Measurements from ENCODE around the gene CSNK1D.

The CSNK1D gene

DNA sequence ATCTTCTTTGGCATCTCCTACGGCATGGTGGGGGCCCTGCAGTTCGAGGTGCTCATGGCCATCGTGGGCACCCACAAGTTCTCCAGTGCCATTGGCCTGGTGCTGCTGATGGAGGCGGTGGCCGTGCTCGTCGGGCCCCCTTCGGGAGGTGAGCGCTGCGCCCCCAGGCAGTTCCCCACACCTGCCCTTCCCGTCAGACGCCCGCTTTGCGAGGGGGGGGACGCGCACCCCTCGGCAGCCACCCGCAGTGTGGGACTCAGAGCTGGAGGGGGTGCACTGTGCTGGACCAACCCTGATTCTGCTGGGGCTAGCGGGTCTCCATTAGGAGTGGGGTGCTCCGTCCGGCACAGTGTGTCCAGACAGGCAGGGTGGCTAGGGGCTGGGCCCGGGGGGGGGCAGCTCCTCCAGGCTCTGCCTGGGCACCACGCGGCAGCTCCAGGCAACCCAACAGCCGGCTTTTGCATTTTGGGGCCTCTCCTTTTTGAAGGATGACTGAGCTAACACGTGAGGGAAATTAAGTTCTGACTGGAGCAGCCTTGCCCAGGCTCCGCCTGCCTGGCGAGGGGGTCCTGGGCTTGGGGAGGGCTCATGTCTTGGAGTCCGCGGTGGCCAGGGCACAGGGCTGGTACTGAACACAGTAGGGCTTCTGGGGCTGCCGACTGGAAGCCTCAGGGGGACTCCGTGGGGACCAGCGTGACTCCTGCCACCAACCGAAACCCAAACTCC, 35.6 kb downstream of the CSNK1D start:
- peak overlapping the region; percentile 23 for H3K9ac ChIP-seq (ENCODE audit: low read depth, low read length)
- no peaks in the 10 kb centered on the region for H3K9me3 ChIP-seq (replicated peaks; ENCODE audit: low read length)
- H3K4me1 ChIP-seq (ENCODE audit: control insufficient read depth, insufficient read depth, low read length), result peaks cover 90% of the 10 kb centered on the region
- peaks cover 68% of the 10 kb centered on the region for H3K36me3 ChIP-seq (ENCODE audit: insufficient read depth, low read length)
- peak overlapping the region; percentile 47 for H3K4me3 ChIP-seq (ENCODE audit: low read length)
- peak overlapping the region; percentile 67 for H3K4me2 ChIP-seq (ENCODE audit: low read length)
- no peaks in the 10 kb centered on the region for H3K27me3 ChIP-seq (ENCODE audit: control insufficient read depth, insufficient read depth, low read length)

DNA sequence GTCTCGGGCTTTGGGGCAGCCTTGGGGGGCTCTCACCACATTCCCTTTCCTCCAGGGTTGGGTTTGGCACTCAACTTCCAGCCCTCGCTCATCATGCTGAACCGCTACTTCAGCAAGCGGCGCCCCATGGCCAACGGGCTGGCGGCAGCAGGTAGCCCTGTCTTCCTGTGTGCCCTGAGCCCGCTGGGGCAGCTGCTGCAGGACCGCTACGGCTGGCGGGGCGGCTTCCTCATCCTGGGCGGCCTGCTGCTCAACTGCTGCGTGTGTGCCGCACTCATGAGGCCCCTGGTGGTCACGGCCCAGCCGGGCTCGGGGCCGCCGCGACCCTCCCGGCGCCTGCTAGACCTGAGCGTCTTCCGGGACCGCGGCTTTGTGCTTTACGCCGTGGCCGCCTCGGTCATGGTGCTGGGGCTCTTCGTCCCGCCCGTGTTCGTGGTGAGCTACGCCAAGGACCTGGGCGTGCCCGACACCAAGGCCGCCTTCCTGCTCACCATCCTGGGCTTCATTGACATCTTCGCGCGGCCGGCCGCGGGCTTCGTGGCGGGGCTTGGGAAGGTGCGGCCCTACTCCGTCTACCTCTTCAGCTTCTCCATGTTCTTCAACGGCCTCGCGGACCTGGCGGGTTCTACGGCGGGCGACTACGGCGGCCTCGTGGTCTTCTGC, 36.3 kb downstream of the CSNK1D start:
- peaks cover 73% of the 10 kb centered on the region for H3K36me3 ChIP-seq (ENCODE audit: insufficient read depth, low read length)

DNA sequence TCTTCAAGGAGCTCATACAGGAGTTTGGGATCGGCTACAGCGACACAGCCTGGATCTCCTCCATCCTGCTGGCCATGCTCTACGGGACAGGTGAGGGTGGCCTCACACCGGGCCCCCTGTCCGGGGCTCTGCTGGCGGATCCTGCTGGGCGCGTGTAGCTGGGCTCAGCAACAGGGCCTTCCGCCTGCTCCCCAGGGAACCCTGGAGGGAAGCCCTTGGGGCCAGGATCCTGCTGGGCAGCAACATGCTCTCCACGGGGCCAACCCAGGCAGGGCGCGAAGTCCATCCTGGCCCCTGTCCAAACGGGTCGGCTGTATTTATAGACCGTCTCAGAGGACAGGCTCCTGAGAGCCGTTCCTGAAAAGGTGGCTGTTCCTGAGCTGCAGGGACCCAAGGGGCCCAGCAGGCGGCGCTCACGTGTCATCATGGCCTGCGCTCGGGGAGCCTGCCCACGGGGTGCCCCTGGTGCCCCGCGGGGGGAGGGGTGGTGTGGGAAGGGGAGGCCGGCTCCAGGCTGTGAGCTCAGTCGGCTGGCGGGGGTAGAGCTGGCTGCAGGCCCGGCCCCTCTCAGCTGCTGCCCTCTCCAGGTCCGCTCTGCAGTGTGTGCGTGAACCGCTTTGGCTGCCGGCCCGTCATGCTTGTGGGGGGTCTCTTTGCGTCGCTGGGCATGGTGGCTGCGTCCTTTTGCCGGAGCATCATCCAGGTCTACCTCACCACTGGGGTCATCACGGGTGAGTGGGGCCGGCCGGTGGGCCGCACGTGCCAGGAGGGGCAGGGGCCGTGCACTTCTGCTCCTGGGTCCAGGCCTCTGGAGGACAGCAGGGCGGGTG, 37.1 kb downstream of the CSNK1D start:
- H3K4me2 ChIP-seq (ENCODE audit: low read length), result peak overlapping the region; percentile 40
- H3K9me3 ChIP-seq (replicated peaks; ENCODE audit: low read length), result no peaks in the 10 kb centered on the region
- H3K4me1 ChIP-seq (ENCODE audit: control insufficient read depth, insufficient read depth, low read length), result peaks cover 88% of the 10 kb centered on the region
- H3K4me3 ChIP-seq (ENCODE audit: low read length), result no peak overlapping the region
- H3K27me3 ChIP-seq (ENCODE audit: control insufficient read depth, insufficient read depth, low read length), result no peaks in the 10 kb centered on the region
- peak overlapping the region; percentile 12 for H3K9ac ChIP-seq (ENCODE audit: low read depth, low read length)
- peaks cover 74% of the 10 kb centered on the region for H3K36me3 ChIP-seq (ENCODE audit: insufficient read depth, low read length)

More for the DNA sequence above, 36.3 kb downstream of the CSNK1D start:
- Histone ChIP-seq H3K9me3 (replicated peaks; ENCODE audit: low read length) (no peaks in the 10 kb centered on the region), H3K4me2 (ENCODE audit: low read length) (no peak overlapping the region), H3K4me1 (ENCODE audit: control insufficient read depth, insufficient read depth, low read length) (peaks cover 88% of the 10 kb centered on the region), H3K9ac (ENCODE audit: low read depth, low read length) (no peak overlapping the region), H3K4me3 (ENCODE audit: low read length) (no peak overlapping the region), H3K27me3 (ENCODE audit: control insufficient read depth, insufficient read depth, low read length) (no peaks in the 10 kb centered on the region)

DNA sequence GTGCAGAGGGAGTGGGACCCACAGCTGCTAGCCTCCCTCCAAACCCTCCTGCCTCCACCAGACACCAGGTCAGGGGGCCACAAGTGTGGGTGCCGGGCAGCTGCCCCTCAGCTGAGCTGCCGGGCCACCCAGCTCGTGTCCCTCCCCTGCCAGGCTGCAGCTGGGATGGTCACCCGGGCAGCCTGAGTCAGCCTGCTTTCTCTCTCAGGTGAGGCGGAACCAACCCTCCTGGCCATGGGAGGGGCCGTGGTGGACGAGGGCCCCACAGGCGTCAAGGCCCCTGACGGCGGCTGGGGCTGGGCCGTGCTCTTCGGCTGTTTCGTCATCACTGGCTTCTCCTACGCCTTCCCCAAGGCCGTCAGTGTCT, 37.7 kb downstream of the CSNK1D start:
- Histone ChIP-seq H3K27me3 (ENCODE audit: control insufficient read depth, insufficient read depth, low read length) (no peaks in the 10 kb centered on the region), H3K9me3 (replicated peaks; ENCODE audit: low read length) (no peaks in the 10 kb centered on the region), H3K4me2 (ENCODE audit: low read length) (peak overlapping the region; percentile 40), H3K36me3 (ENCODE audit: insufficient read depth, low read length) (peaks cover 72% of the 10 kb centered on the region), H3K4me3 (ENCODE audit: low read length) (peak overlapping the region; percentile 13), H3K4me1 (ENCODE audit: control insufficient read depth, insufficient read depth, low read length) (peaks cover 85% of the 10 kb centered on the region), H3K9ac (ENCODE audit: low read depth, low read length) (no peak overlapping the region)

DNA sequence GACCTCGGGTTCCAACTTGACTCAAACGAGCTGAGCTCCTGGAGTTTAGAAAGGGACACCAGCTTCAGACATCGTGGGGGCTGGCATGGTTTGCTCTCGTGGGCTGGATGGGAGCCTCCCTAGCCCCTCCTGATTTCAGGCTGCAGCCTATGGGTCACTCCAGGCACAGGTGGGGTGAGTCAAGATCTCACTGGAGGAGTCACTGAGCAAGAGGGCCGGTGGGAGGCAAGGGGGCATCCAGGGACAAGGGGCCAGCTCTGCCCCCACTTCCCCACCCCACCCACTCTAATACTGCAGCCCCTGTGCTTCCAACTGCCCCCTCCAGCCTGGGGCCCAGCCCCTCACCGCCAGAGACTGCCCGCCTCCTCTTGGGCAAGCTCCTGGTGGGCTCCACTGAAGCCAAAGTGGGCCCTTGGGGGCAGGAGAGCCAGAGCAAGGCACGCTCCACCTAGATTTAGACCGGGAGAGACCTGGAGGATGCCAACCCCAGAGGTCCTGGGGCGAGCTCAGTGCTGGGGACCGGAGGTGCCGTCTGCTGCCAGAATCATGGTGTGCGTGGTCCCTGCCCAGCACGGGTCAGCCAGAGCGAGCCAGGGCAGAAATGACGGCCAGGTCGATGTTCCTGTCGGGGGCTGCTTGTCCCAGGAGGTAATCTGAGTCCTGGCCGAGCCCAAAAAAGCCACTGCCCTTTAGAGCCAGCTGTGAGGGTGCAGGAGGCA, 38.3 kb downstream of the CSNK1D start:
- H3K4me2 ChIP-seq (ENCODE audit: low read length), result peak overlapping the region; percentile 40
- peak overlapping the region; percentile 13 for H3K4me3 ChIP-seq (ENCODE audit: low read length)
- H3K4me1 ChIP-seq (ENCODE audit: control insufficient read depth, insufficient read depth, low read length), result peaks cover 85% of the 10 kb centered on the region
- H3K9me3 ChIP-seq (replicated peaks; ENCODE audit: low read length), result no peaks in the 10 kb centered on the region
- no peak overlapping the region for H3K9ac ChIP-seq (ENCODE audit: low read depth, low read length)
- no peaks in the 10 kb centered on the region for H3K27me3 ChIP-seq (ENCODE audit: control insufficient read depth, insufficient read depth, low read length)
- H3K36me3 ChIP-seq (ENCODE audit: insufficient read depth, low read length), result peaks cover 69% of the 10 kb centered on the region

DNA sequence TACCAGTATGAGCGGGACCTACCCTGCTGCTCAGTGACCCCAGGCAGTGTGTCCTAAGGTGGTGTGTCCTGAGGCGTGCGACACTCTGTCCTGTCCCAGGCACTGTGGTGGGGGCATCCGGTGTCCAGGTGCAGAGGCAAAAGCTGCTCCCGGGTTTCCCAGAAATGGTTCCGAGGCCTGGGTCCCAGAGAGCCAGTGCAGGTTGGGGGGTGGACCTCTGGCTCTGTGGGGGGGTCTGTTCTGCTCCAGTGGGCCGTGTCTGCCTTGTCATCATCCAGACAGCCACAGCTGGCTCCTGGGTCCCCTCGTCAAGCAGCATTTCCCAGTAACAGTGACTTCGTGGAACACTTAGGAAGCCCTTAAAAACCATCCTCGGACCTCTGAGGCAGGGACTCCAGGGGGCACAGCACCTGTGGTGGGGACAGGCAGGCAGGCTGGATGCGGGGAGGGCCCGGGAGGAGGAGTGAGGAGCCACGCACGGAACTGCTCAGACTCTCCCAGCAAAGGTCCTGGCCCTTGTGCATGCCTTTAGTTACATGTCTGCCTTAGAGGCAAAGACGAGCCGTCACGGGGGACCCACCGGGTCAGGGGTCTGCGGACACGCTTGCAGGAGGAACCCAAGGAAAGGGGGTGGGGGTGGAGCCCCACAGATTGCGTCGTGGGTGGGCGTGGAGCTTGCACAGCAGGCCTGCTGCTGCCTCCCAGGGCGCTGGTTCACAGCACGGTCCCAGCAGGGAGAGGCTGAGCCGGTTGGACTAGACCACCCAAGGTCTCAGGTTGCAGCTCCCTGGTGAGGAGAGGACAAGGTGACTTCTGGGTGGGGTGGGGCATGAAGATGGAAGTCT, 39.1 kb downstream of the CSNK1D start:
- no peaks in the 10 kb centered on the region for H3K9me3 ChIP-seq (replicated peaks; ENCODE audit: low read length)
- peaks cover 84% of the 10 kb centered on the region for H3K4me1 ChIP-seq (ENCODE audit: control insufficient read depth, insufficient read depth, low read length)
- no peak overlapping the region for H3K4me3 ChIP-seq (ENCODE audit: low read length)
- H3K36me3 ChIP-seq (ENCODE audit: insufficient read depth, low read length), result peaks cover 64% of the 10 kb centered on the region
- peak overlapping the region; percentile 40 for H3K4me2 ChIP-seq (ENCODE audit: low read length)
- no peak overlapping the region for H3K9ac ChIP-seq (ENCODE audit: low read depth, low read length)
- no peaks in the 10 kb centered on the region for H3K27me3 ChIP-seq (ENCODE audit: control insufficient read depth, insufficient read depth, low read length)

DNA sequence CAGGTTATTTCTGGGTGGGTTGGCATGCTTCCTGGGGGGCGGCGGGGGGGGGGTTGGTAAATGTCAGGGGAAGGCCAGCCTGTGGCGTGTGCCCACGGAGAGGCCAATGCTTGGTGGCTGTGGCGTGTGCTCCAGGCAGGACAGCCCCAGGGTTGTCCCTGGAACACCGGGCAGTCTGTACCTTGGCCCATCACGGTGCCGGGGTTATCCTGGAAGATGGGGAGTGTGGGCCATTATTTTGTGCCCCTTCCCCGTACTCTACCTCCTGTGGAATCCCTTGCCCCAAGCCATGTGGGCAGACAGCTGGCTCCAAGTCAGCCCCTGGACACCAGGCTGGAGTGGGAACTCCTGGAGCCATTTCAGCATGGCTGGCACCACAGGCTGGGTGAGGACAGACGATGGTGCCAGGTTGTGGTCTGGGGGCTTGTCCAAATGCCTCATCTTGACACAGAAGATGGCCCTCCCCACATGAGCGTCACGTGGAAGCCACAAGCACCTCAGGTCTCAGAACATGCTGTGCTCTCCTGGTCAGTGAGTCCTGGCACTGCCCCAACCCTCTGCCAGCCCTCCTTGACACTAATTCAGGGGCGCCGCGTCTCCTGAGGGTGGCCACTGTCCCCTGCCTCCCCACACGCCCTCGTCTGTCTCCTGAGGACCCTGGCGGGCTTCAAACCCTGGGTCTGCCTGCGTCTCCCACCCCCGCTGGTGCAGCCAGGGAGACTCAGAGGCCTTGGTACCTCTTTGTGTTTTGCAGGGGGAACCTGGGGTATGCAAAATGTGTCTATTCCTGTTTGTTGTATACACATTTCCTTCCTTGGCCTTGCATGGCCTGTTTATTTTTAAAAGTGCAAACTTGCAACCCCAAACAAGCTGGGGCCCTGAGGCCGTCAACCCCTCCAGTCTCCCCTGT, 40.4 kb downstream of the CSNK1D start:
- peaks cover 55% of the 10 kb centered on the region for H3K36me3 ChIP-seq (ENCODE audit: insufficient read depth, low read length)
- no peak overlapping the region for H3K4me2 ChIP-seq (ENCODE audit: low read length)
- no peaks in the 10 kb centered on the region for H3K9me3 ChIP-seq (replicated peaks; ENCODE audit: low read length)
- H3K4me1 ChIP-seq (ENCODE audit: control insufficient read depth, insufficient read depth, low read length), result peaks cover 75% of the 10 kb centered on the region
- H3K9ac ChIP-seq (ENCODE audit: low read depth, low read length), result no peak overlapping the region
- no peak overlapping the region for H3K4me3 ChIP-seq (ENCODE audit: low read length)
- no peaks in the 10 kb centered on the region for H3K27me3 ChIP-seq (ENCODE audit: control insufficient read depth, insufficient read depth, low read length)

DNA sequence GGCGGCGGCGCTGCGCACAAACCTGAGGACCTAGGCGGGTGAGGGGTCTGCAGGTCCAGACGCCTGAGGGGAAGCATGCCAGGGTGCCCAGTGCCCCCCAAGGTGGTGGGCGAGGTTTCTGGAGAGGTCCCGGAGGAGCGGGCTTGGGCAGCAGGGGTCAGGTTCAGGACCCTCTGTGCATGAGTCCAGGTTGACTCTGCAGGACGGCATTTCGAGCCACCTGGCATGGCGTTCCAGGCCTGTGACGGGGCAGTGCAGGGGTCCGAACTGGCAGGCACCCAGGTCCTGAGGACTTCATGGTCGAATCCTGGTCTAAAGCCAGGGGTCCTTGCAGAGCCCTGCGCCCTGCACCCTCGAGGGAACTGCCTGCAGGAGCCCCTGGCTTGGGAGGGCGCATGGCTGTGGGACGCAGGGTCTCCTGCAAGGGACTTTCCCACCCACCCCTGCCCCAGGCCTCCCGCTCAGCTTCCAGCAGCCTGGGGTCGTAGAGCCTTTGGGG, 41.1 kb downstream of the CSNK1D start:
- Histone ChIP-seq H3K9me3 (replicated peaks; ENCODE audit: low read length) (no peaks in the 10 kb centered on the region), H3K4me3 (ENCODE audit: low read length) (no peak overlapping the region), H3K4me1 (ENCODE audit: control insufficient read depth, insufficient read depth, low read length) (peaks cover 71% of the 10 kb centered on the region), H3K4me2 (ENCODE audit: low read length) (peak overlapping the region; percentile 92), H3K36me3 (ENCODE audit: insufficient read depth, low read length) (peaks cover 47% of the 10 kb centered on the region), H3K27me3 (ENCODE audit: control insufficient read depth, insufficient read depth, low read length) (no peaks in the 10 kb centered on the region), H3K9ac (ENCODE audit: low read depth, low read length) (no peak overlapping the region)

DNA sequence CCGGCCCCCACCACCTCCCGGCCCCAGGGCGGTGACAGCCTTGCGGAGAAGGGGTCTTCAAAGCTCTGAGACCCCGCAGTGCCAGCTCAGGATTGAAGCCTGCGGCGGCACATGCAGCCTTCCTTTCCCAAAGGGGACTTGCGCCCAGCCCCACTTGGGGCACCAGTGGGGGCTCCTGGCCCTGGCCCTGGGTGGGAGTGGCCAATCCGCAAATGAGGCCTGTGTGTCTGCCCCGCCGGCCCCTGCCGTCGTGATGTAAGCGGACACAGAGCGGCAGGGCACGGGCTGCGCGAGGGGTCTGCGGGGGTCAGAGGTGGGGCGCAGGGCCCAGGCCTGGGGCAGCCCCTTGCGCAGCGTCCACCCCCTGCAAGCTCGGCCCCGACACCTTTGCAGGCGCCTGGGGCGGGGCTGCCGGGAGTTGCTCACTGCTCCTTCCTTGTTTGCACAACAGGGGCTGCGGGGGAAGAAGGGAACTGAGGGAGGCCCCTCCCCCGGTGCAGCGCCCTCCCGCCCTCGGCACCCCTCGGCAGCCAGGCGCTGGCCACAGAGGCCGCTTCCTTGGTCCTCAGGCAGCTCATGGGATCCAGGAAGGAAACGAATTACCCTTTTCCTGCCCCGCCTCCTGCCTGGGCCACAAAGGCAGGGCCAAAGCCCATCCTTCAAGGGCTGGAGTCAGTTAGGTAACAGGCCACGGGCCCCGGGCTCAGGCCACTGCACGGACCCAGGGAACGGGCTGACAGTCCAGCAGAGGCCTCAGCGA, 41.8 kb downstream of the CSNK1D start:
- Histone ChIP-seq H3K4me3 (ENCODE audit: low read length) (peak overlapping the region; percentile 89), H3K9ac (ENCODE audit: low read depth, low read length) (peak overlapping the region; percentile 72), H3K36me3 (ENCODE audit: insufficient read depth, low read length) (peaks cover 41% of the 10 kb centered on the region), H3K9me3 (replicated peaks; ENCODE audit: low read length) (no peaks in the 10 kb centered on the region), H3K4me1 (ENCODE audit: control insufficient read depth, insufficient read depth, low read length) (peaks cover 64% of the 10 kb centered on the region), H3K4me2 (ENCODE audit: low read length) (peak overlapping the region; percentile 92), H3K27me3 (ENCODE audit: control insufficient read depth, insufficient read depth, low read length) (no peaks in the 10 kb centered on the region)
